CD4-positive, alpha-beta T cell treated with Interleukin-1 beta for 1 hour (primary cell): ENCODE data around the gene CAMP.

Source experiments
- DNase-seq, 2 donors: peaks; one replicate each; pipeline ENCODE4 v3.0.0-alpha.2; 2020 to 2022

The CAMP gene

GRCh38 chr3:48215019-48215418, 8.3 kb upstream of the CAMP start:
- DNase-seq, result no peak

- no peak for DNase-seq
These were observed 7.8 kb upstream of the CAMP start for GRCh38 chr3:48215466-48215865.

- no peak for DNase-seq
These were observed 7.4 kb upstream of the CAMP start for GRCh38 chr3:48215876-48216275.

DNA sequence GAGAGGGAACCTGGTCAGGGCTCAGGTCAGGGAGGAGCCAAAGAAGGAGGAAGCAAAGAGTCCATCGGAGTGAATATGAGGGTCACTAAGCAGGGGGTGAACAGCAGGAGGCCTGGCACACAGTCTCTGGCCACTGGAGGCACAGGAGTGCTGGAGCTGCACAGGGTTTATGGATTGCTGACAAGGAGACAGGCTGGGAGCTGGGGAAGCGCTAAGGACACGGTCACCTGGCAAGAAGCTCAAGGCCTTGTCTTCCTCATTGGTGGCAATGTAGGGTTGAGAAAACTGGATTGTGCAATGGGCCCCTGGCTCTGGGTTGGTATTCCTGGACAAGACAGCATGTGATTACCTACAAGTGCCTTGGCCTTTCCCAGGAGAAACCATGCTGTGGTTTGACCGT, 5.8 kb upstream of the CAMP start:
- DNase-seq, result no peak

DNA sequence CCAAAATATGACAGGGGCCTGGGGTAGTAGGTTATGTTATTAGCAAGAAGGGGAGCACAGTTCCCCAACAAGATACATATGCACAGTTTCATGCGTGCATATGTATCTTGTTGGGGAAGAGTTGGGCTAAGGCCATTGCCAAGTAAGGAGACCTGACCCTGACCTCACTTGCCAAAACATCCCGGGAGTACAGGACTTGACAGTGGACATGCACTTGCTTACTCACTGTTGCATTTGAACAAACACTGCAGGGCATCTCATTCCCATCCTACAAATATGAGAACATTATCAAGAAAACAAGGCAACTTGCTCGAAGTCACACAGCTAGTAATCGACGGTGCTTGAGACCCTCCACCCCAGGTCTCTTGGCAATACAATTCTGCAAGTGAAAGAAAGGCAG, 4.8 kb upstream of the CAMP start:
- no peak for DNase-seq

- no peak for DNase-seq
These were observed 3.8 kb upstream of the CAMP start for GRCh38 chr3:48219543-48219942.

DNA sequence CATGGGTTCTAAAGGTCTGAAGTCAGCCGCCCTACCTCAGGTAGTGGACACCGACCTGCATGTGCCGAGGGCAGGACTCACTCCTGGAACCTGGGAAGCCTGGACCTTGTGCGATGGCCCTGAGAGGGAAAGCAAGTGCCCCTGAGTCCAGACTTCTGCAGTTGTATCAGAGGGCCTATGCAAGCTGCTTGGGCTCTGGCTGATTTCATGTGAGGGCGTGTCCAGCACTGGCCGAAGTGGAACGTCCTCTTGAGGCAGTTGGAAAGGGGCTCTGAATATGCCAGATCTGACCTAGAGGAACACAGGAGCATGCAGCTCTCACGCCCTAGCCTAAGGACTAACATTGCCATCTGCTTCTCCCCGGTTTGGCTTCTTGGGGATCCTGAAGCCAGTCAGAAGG, 2.5 kb upstream of the CAMP start:
- DNase-seq, result no peak

DNA sequence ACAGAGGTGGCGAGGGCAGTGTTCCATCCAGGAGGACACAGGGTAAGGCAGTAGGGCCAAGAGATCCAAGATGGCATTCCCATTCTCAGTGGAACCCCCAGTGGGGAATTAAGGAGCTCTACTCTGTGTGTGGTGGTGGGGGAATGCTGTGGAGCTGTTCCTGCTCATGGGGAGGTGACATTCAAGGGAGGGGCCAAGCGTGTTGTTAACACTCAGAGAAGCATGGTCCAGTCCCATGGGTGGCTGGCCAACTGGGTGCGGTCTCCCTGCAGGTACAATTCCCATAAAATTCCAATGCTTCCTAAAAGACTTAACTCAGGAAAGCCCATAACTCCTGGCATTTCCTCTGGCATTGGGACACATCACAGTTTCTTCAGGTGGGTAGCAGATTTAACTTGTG, 2.3 kb downstream of the CAMP start:
- no peak for DNase-seq

GRCh38 chr3:48226939-48227338, 3.6 kb downstream of the CAMP start:
- DNase-seq, result no peak

GRCh38 chr3:48232232-48232631, 8.9 kb downstream of the CAMP start:
- DNase-seq, result no peak

- DNase-seq, result peak; percentile 51 to 57
These were observed 9.4 kb downstream of the CAMP start for GRCh38 chr3:48232734-48233133.

DNA sequence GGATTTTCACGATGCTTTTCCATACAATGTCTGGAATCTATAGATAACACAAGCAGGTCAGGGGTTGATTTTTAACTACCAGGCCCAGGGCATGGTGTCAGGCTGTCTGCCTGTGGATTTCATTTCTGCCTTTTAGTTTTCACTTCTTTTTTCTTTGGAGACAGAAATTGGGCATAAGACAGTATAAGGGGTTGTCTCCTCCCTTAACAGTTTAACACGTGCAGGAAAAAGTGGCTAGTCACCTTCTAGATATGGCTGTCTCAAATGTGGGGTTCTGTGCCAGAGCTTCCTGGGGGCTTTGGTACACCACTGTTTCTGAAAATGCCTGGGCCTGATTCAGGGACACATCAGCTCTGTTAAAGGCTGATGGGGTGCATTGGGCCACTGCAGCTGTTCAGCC, 10.2 kb downstream of the CAMP start:
- DNase-seq, result no peak

GRCh38 chr3:48236531-48236930, 13.2 kb downstream of the CAMP start:
- no peak for DNase-seq

- DNase-seq, result no peak
These were observed 15.3 kb downstream of the CAMP start for GRCh38 chr3:48238531-48239085.

DNA sequence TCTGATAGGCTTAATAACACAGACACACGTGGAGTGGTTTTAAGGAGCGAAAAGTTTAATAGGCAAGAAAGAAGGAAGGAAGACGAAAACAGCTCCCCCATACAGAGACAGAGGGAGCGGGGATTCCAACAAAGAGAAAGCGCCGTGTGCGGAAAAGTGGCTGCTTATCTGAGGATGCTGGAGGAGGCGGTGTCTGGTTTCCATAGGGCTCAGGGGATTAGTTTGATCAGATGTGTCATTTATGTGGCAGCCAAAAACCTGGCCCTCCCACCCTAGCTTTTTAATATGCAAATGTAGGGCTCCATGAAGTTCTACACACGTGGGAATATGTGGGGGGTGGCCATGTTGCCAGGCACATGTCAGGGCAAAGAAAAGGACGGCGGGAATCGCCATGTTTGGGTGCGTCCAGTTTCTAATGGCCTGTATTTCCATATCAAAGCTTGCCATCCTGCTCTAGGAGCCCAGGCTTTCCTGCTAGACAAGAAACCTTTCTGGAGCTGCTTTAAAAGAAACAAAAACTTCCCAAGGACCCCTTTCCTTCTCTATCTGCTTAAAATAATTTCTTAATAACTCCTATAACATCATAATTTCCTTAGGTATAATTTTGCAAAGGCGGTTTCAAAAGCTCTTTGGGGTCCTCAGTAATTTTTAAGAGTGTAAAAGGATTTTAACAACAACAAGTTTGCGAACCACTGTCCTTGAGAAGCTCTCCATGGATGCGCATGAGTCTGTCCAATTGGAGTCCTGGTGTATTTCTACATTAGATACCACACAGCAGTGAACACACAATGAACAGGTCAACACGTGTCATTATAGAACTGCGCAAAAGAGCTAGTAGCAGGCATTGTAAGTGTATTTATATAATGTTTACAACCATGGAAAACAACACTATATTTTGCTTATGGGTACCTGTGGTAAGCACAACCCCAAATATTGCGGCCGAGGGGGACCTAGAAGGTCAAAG, 17.0 kb downstream of the CAMP start:
- DNase-seq, result peak in 1 of 2 donors; percentile 5

- DNase-seq, result peak in 1 of 2 donors; percentile 6
These were observed 18.6 kb downstream of the CAMP start for GRCh38 chr3:48241796-48242455.

DNA sequence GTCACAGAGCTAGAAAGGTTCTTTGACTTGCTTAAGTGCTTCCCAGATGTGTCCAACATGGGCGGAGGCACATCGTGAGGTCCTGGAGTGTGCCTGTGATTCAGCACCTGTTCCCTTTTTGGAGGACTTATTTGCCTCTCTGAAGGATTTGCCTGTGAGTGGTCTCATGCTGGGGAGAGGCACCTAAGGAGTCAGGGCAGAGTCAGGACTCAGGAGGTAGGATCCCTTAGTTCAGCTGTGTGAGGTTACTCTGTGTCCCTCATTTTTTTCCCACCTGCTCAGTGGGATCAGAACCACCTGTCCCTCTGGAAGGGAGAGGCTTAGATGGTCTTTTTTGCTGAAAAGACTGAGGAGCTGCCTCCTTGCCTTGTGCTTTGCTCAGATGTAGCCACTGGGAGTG, 20.6 kb downstream of the CAMP start:
- DNase-seq, result no peak

DNA sequence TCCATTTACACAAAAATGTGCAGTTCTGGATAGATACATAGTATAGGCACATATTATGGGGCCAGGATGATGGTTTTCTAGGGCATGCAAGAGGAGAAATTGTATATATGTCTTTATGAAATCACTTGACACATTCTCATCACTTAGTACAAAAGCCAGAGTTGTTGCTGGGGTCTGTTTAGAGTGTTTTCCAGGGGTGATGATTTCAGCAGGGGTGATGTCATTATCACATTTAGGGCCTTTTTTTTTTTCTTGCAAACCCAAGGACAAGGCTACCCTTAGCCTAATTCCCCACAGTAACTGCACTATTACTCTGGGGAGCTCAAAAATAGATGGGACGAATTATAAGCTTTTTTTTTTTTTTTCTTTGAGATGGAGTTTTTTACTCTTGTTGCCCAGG, 21.2 kb downstream of the CAMP start:
- no peak for DNase-seq

DNA sequence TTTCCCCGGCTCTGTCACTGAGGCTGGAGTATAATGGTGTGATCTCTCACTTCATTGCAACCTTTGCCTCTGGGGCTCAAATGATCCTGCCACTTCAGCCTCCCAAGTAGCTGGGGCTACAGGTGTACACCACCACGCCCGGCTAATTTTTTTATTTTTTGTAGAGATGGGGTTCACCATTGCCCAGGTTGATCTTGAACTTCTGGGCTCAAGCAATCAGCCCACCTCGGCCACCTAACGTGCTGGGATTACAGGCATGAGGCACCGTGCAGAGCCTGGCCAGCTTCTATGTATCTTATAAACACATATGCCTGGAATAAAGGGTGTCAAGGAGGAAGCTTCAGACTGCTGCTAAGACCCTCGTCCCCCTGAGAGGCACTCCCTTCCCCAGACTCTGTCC, 21.8 kb downstream of the CAMP start:
- DNase-seq, result no peak

DNA sequence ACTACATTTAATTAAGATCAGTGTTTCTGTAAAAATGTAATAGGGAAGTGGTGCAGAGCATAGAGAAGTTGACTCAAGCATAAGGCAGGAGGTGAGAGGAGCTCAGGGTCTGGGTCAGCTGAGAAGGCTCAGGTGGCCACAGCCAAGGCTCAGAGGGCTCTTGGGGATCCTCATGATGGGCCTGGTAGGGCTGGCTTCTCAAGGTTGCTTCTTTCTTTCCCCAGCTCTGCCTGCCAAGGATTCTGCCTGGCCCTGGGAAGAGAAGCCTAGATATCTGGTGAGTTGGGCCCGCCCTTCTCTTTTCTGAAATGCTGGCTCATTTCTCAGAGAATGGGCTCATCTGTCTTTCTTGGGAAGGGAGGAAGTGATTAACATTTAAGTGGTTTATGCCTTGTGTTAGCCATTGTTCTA, 24.1 kb downstream of the CAMP start:
- DNase-seq, result no peak

GRCh38 chr3:48248095-48248850, 25.0 kb downstream of the CAMP start:
- DNase-seq, result no peak

DNA sequence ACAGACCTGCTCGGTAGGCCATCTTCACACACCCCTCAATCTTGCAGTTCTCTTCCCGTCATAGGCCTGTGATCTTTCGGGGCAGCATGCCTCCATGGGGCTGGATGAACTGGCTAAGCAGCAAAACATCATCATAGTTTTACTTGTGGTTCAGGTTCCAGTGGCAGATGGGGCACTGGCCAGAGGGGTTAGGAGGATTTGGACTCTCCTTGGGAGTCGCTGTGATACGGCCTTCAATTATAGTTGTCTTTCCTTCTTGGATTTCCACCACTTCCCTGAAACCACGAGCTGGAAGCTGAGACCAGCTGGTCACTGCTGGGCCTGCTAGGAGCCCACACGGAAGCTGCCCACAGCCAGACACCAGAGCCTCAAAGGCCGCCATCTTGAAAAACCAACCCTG, 33.3 kb downstream of the CAMP start:
- no peak for DNase-seq

GRCh38 chr3:48258530-48258929, 35.2 kb downstream of the CAMP start:
- no peak for DNase-seq
